DMS53 treated with DMSO at 0.1 percent for 48 hours (cell line): ENCODE measurements around the gene DUSP21.
"Not testable (repeated sequence)": the region's sequence is repeated elsewhere in the genome, so short reads cannot be mapped to it uniquely, and the experiment has no call there.

ENCODE experiments used
- DNase-seq: peaks from one replicate; lab custom pipeline; 2025; ENCODE audit not compliant: unreplicated experiment; lab: John Stamatoyannopoulos, UW

DUSP21 gene

DNA sequence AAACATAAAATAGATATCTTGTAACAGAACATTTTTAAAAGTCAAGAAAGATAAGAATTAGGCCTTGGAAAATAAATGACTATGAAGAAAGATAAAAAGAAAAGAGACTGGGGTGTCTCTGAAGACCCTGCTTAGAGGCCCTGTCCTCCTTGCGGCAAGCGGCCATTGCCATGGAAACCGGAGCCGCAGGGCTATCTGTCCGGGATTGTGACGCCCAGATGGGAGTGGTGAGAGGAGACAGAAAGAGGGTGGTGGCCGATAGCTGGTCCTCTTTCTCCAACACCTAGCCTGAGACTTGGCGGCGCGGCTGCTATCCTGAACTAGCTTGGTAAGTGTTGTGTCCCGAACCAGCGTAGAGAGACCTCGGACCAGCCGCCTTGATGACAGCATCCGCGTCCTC is at the start of gene DUSP21:
DUSP21 (plus strand) TSS at position 269 of the 400 bp plus-strand sequence; CDS start at position 381, 112 bp downstream.
- DNase-seq, result no peak

DNA sequence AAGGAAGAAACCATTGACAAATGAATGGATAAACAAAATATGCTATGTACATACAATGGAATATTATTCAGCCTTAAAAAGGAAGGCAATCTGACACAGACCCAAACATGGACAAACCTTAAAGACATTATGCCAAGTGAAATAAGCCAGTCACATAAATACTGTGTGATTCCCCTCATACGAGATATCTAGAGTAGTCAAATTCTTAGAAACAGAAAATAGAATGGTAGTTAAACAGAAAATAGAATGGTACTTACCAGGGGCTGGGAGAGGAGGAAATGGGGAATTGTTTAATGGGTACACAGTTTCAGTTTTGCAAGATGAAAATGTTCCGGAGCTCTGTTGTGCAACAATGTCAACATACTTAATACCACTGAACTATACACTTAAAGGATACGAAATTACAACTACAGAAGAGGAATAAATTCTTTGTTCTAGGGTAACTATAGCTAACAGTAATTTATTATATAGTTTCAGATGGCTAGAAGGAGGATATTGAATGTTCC is 47.8 kb upstream of the DUSP21 start:
- no peak for DNase-seq

DNA sequence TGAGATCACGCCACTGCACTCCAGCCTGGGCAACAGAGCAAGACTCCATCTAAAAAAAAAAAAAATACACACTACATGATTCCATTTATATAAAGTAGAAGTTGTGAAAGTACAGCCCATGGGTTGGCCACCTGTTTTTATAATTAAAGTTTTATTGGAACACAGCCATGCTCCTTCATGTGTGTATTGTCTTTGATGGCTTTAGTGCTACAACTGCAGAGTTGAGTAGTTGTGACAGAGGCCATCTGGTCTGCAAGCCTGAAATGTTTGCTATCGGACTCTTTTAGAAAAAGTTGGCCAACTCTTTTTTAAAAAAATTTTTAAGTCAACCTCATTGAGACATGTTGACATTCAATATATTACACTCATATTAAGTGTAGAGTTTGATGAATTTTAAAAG is 41.2 kb upstream of the DUSP21 start:
- DNase-seq, result no peak

DNA sequence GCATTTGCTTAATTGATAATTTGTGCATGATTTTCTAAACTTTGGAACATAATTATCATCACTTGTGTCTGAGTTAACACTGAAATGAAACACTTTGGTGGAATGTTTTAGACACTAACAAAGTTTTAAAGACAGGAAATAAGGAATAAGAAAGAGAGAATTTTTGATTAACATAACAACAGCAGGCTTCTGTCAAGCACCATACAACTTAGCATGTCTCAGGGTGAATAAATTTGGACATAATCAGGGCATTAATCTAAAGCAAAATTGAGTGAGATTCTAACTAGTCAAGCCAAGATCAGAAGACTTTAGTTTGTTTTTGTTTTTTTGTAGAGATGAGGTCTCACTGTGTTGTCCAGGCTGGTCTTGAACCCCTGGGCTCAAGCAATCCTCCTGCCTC is 28.1 kb upstream of the DUSP21 start:
- no peak for DNase-seq

DNA sequence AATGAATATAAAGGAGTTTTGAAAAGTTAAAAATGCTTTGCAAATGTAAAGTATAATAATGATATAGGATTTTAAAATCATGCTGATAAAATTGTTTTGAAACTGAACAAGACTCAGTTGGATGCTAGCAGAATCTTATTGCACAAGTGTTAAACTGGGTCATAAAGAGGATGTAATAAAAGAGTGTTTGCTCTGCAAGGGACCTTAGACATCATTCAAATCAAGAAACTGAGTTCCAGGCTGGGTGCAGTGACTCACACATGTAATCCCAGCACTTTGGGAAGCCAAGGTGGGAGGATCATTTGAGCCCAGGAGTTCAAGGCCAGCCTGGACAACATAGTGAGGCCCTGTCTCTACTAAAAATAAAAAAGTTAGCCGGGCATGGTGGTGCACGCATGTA is 27.5 kb upstream of the DUSP21 start:
- DNase-seq, result no peak

DNA sequence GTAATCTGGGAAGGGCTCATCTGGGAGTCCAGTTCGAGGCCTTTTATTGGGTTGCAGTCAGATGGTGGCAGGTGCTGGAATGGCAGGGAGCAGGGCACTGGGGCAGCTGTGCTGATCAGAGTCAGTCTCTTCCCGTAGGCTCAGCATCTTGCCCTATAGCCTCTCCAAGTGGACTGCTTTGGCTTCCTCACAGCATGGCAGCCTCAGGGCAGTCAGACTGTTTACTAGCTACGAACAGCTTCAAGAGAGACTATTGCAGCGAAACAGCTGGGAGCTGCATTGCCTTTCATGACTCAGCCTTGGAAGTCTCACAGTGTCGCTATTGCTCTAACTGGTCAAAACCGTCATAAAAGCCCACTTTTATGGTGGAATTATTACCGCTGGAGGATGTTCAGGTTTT is 26.8 kb upstream of the DUSP21 start:
- DNase-seq, result no peak

DNA sequence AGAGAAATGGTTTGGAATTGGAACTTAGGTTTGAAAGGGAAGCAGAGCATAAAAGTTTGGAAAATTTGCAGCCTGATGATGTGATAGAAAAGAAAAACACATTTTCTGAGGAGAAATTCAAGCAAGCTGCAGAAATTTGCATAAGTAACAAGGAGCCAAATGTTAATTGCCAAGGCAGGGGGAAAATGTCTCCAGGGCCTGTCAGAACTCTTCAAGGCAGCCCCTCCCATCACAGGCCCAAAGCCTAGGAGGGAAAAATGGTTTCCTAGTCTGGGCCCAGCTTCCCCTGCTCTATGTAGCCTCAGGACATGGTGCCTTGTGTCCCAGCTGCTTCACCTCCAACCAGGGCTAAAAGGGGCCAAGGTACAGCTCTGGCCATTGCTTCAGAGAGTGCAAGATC is 21.2 kb upstream of the DUSP21 start:
- no peak for DNase-seq

DNA sequence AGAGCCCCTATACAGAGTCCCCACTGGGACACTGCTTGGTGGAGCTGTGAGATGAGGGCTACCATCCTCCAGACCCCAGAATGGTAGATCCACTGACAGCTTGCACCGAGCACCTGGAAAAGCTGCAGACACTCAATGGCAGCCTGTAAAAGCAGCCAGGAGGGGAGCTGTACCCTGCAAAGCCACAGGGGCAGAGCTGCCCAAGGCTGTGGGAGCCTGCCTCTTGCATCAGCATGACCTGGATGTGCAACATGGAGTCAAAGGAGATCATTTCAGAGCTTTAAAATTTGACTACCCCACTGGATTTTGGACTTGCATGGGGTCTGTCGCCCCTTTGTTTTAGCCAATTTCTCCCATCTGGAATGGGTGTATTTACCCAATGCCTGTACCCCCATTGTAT is 20.6 kb upstream of the DUSP21 start:
- DNase-seq, result not testable (repeated sequence)

DNA sequence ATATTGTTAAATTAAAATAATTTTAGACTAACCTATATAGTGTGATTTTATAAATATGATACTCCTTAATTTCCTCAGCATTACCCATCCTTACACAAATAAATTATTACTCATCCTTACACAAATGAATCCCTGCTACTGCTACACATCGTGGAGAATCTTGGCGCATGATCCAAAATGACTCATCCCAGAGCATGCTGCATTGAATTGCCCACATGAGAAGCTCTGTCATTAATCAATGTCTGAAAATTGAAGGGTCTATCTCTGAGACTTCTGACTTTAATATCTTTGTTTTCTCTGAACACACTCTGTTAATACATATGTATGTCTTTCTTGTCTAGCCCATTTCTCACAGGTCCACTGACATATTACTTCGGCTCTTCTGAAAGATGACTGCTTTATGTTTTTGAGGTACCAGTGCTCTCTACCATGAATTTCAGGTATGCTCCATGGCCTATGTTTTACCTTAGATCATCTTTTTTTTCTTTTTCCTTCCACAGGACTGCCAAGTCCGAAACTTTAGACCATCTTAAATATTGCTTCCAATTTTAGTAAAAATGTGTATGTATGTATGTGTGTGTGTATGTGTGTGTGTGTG is 15.7 kb upstream of the DUSP21 start:
- DNase-seq, result no peak

DNA sequence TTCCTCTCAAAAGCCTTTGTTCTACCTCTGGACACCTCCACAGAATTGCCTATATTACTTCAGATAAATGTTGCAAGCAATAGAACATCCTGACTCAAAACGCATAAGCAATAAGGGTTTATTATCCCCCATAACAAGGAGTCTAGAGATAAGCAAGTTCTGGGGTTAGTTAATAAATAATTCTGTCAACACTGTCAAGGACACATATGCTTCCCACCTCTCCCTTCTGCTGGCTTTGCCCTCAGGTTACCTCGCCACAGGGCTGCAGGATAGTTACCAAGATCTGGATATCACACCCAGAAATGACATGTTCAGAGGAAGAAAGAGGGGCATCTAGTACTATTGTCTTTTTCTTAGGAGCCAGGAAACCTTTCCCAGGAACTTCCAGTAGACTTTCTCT is 14.0 kb upstream of the DUSP21 start:
- no peak for DNase-seq

DNA sequence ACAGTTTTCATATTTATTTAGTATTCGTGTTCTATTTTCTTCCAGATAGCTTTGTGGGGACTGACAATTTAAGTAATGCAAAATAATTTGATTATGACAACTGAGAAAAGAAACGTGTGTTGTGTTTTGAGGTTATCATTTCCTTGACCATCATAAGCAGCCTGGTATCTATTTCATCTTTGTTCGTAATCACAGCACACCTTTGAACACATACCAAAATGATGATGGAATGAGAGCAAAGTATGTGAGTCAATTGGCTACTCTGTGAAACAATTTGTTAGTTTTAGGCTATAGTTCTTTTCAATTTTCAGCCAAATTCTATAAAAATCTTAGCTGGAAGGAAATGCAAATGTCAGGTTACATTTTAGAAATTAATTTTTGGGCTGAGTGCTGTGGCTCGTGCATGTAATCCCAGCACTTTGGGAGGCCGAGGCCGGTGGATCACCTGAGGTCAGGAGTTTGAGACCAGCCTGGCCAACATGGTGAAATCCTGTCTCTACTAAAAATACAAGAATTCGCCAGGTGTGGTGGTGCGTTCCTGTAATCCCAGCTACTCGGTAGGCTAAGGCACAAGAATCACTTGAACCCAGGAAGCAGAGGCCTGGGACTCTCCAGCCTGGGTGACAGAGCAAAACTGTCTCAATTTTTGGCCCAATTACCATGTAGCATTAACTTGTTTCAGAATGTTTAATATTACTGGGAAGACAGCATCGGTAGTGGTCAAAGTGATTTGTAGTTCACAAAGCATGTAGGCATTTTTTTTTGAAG is 1.1 kb upstream of the DUSP21 start:
- no peak for DNase-seq

DNA sequence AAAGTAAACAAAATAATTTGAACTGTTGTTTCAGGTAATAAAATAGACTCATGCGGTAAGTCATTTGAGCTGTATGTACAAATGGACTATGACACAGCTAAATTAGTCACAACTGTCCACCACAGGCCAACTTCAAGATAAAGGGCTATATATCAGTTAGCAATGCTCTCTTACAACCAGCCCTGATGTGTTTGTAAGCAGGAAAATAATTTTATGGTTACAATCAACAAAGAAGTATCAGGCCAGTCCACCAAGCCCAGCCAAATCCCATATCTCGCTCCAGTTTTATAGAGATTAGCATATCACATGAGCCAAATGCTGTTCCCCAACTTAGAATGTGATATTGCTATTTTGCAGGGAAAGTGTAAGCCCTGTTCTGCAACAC is 511 bp upstream of the DUSP21 start:
- DNase-seq, result no peak

DNA sequence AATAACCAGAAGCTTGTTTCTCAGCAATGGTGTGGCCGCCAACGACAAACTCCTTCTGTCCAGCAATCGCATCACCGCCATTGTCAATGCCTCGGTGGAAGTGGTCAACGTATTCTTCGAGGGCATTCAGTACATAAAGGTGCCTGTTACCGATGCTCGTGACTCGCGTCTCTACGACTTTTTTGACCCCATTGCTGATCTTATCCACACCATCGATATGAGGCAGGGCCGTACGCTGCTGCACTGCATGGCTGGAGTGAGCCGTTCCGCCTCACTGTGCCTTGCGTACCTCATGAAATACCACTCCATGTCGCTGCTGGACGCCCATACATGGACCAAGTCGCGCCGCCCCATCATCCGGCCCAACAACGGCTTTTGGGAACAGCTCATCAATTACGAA is 383 bp downstream of the DUSP21 start:
- no peak for DNase-seq

DNA sequence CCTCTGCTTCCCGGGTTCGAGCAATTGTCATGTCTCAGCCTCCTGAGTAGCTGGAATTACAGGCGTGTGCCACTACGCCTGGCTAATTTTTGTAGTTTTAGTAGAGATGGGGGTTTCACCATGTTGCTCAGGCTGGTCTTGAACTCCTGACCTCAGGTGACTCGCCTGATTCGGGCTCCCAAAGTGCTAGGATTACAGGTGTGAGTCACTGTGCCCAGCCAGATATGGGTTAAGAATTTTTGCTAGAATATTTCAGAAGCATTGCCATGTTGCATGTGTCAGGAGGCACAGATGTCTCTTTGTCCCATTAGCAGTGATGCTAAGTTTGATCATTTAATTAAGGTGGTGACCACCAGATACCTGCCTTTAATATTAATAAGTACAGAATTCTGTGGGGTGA is 7.1 kb downstream of the DUSP21 start:
- not testable (repeated sequence) for DNase-seq

DNA sequence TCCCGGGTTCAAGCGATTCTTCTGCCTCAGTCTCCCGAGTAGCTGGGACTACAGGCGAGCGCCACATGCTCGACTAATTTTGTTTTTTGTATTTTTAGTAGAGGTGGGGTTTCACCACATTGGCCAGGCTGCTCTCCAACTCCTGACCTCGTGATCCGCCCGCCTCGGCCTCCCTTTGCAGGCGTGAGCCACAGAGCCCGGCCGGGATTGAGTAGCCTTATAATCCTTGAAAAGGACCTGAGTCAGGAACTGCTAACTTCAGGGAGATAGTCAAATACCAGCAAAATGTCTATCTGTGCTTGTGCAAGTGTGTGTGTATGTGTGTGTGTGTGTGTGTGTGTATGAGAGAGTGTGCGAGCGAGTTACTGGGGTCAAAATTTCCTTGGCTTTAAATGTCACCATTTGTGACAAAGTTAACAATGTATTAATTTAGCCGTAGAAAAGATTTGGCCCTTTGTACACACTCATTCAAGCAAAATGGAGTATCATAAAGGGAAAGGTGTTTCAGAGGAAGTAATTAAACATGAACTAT is 27.4 kb downstream of the DUSP21 start:
- DNase-seq, result no peak

DNA sequence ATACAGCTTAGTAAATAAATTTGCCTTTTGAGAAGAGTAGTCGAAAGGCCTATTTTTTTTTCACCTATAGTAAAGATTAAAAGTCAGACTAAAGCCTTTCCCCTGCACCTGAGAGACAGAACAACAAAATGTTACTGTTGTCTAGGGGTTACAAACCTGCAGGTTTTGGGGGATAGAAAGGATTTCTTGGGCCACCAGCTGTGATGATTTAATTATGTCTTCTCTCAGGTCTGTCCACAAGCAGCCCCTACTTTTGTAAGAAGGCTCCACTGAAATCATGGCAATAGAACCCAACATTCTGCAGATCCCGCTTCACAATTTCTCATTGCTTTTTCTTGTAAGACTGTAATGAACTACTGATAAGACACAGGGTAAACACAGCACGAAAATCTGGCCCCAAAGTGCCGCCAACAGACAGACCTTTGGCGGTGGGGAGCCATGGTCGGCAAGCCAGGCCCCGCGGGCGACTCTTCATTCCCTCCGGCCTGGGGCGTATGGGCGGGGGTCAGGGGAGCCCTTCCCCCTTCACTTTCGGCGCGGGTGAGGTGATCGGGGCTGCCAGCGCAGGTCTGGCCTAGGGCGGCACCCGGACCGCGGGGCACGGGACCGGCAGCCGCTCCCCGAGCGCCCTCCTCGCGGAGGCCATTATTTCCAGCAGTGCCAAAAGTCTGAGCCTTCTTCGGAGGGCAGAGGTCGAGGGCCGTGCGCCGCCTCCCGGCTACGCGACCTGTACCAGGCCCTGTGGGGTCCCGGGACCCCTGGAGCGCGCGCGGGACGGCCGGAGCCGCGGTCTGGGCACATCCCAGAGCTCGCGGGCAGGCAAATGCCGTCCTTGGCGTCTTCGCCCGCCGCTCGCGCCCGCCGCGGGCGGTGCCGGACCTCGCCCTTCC is 28.4 kb downstream of the DUSP21 start:
- no peak for DNase-seq

DNA sequence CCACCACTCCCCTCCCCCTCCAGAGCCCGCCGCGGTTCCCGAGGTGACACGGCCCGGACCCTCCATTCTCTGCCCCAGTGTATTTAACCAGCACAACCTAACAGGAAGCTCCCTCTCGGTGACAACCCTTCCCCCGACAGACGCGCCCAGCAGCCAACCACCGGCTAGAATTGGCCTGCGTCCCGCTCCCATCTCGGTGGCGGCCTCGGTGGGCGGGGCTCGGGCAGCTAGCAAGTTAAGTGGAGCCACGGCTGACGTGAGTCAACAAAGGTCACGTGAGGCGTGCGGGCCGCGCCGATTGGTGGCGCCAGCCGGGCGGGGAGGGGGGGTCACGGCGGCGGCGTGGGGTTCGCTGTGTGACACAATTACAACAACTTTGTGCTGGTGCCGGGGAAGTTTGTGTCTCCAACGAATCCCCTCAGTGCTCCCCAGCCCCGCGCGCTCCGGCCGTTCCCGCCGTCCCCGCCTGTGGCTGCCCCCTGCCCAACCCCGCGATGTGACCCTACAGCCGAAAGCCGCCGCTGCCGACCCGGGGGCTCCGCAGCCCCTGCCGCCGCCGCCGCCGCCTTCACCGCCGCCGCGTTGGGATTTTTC is 29.1 kb downstream of the DUSP21 start, which contains the start of gene KDM6A:
KDM6A (plus strand) TSS at position 368 of the 594 bp plus-strand sequence. CDS start 364 bp downstream, outside the sequence.
- peak; percentile 91 for DNase-seq

DNA sequence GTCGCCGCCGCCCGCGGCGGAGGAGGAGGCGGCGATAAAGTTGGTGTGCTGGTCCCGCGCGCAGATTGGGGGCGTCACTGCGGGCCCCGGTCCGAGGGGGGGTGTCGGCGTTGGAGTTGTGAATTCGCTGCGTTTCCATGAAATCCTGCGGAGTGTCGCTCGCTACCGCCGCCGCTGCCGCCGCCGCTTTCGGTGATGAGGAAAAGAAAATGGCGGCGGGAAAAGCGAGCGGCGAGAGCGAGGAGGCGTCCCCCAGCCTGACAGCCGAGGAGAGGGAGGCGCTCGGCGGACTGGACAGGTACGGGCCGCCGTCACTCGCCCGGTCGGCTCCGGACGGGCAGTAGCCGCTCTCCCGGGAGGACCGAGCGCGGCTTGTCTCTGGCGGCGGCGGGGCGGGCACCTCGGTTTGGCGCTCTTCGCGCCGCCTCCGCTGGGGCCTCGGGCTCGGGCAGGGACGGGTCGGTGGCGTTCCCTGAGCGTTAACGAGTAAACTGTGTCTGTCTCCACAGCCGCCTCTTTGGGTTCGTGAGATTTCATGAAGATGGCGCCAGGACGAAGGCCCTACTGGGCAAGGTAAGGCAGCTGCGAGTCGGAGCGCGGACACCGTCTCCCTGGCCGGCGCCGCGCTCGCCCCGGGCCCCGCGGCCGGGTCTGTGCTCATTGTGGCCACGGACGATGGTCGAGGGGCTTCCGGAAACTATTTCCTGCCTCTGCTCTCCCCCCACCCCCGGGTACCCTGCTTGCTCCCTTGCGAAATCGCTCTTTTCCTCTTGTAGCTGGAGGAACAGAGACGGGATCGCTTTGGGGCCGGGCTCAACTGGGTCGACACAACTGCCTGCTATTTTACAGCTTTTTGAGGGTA is 29.8 kb downstream of the DUSP21 start:
- DNase-seq, result no peak

DNA sequence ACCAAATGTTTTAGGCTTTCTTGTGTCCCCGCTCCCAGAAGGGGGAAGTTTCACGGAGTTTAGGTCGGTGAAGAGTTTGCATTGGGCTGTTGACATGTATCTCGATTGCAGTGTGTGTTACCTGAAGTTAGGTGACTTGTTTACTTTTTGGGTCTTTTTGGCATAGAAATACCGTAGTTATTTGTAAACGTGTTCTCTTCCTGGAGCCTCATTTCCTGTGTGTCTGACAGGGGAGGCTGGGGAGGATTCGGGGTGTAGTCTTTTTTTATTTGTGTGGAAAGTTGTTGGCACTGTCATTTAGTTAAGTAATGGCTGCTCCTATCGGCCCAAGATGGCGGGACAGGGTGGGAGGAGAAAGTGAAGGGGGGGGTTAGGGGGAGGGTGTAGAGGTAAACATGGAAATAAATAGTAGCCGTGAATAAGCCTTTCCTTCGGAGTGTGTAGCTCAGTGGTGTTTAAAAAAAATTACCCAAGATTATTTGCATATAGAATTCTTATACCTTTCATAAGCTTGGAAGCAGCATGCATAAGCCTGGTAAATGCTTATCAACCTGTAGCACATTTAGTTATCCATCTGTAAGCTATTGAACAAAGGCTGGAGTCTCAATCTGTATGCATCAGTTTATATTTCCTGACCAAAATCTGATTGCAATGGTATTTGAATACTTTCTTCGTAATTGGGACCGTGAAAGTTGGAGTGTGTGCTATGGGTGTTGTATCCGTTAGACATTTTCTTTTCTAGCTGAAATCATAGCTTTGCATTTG is 30.8 kb downstream of the DUSP21 start:
- no peak for DNase-seq
